K562 (cell line): Measurements from ENCODE around the gene TMEM273. TPM values are rescaled to one million over a fixed set of nuclear protein-coding genes. Genes with fewer than 3 reads are reported as not detected.

Source experiments
- ATAC-seq: fragments of 200-7000 bp; cut with Tn5 transposase; 3 replicates; pipeline ENCODE4 v1.9.1; 2020; ENCODE audit warnings: moderate library complexity
- BruUV-seq: library from RNA; stranded (reverse); fragments of 400-500 nt; replicated peaks from 2 replicates; lab custom pipeline; 2021; lab: Mats Ljungman, UMichigan
- CTCF ChIA-PET: fragments of 300-600 bp; formaldehyde crosslinking; extraction: SDS; loops from one replicate; lab custom pipeline; 2021; ENCODE audit warnings: low intra/inter-chr PET ratio; lab: Yijun Ruan, JAX
- POLR2A ChIA-PET: fragments of 300-600, 350-650 bp; sonication (Branson Sonifier 250); formaldehyde crosslinking; extraction: SDS; loops from one replicate; lab custom pipeline; 2021; ENCODE audit warnings: antibody characterized with exemption, inconsistent platforms; lab: Yijun Ruan, JAX
- DNase-seq, 4 experiments: peaks; one replicate each; pipeline versions ENCODE4 v3.0.0 to v3.0.0-alpha.2; 2011 to 2018; ENCODE audit warnings: low spot score in 3 of 4, mixed read lengths in 3 of 4; ENCODE audit errors: extremely low read depth in 1 of 4
- FAIRE-seq: peaks from 2 replicates; lab custom pipeline; 2011; peaks lifted over from hg19 to GRCh38; lab: Jason Lieb, UNC
- H2AFZ ChIP-seq: 2 replicates; pipeline ENCODE4 v1.6.0; 2011; ENCODE audit warnings: low read depth, low read length, control low read depth, inconsistent platforms
- H3K27ac ChIP-seq: fragments of 200-600 bp; 3 replicates; pipeline ENCODE4 v1.8.0; 2011; ENCODE audit warnings: low read depth, mild to moderate bottlenecking, control low read depth, inconsistent platforms, low read length, moderate library complexity, mixed read lengths; ENCODE audit errors: extremely low read depth
- H3K27me3 ChIP-seq, 2 experiments: fragments of 300-600 bp in 1 of 2; 2 replicates in 1 of 2; 3 replicates in 1 of 2; pipeline versions ENCODE4 v1.6.0 to v1.8.0; 2011; ENCODE audit warnings: inconsistent platforms in 2 of 2, low read length in 2 of 2, mild to moderate bottlenecking in 1 of 2, mixed read lengths in 1 of 2, moderate library complexity in 1 of 2; ENCODE audit not compliant: control insufficient read depth in 2 of 2, insufficient read depth in 2 of 2
- H3K36me3 ChIP-seq: fragments of 300-600 bp; 3 replicates; pipeline ENCODE4 v1.8.0; 2011; ENCODE audit warnings: mild to moderate bottlenecking, low read length, inconsistent platforms; ENCODE audit not compliant: control insufficient read depth, insufficient read depth
- H3K4me1 ChIP-seq, 2 experiments: fragments of 200-600 bp in 1 of 2; replicated peaks in 1 of 2; 2 replicates in 1 of 2; 3 replicates in 1 of 2; pipeline versions ENCODE4 v1.5.1 to v1.8.0; 2011; ENCODE audit warnings: inconsistent platforms in 2 of 2, low read length in 2 of 2, mild to moderate bottlenecking in 1 of 2, mixed read lengths in 1 of 2, moderate library complexity in 1 of 2; ENCODE audit not compliant: control insufficient read depth in 2 of 2, insufficient read depth in 2 of 2
- H3K4me2 ChIP-seq: 2 replicates; pipeline ENCODE4 v1.6.1; 2011; ENCODE audit warnings: low read length, control low read depth, inconsistent platforms, mixed read lengths; ENCODE audit not compliant: insufficient read depth
- H3K4me3 ChIP-seq: fragments of 200-600 bp; sonication (generic), shearing (Covaris generic); 2 replicates; pipeline ENCODE4 v1.5.1; 2016; ENCODE audit warnings: control low read depth, inconsistent platforms
- H3K79me2 ChIP-seq: fragments of 200-600 bp; 3 replicates; pipeline ENCODE4 v1.8.0; 2011; ENCODE audit warnings: low read length, inconsistent platforms; ENCODE audit not compliant: control insufficient read depth, insufficient read depth
- H3K9ac ChIP-seq, 2 experiments: 2 replicates each; pipeline versions ENCODE4 v1.6.0 to v1.6.1; 2011; ENCODE audit warnings: low read depth in 2 of 2, low read length in 2 of 2, control low read depth in 1 of 2, inconsistent platforms in 1 of 2, mild to moderate bottlenecking in 1 of 2, mixed read lengths in 1 of 2; ENCODE audit not compliant: insufficient read depth in 1 of 2
- H3K9me1 ChIP-seq: one replicate; pipeline ENCODE4 v1.6.0; 2011; ENCODE audit warnings: inconsistent platforms, mild to moderate bottlenecking, low read length, moderate library complexity; ENCODE audit not compliant: control insufficient read depth, insufficient read depth
- H3K9me3 ChIP-seq: replicated peaks from 2 replicates; pipeline ENCODE4 v1.5.1; 2011; ENCODE audit warnings: low read depth, low read length, inconsistent platforms; ENCODE audit not compliant: control insufficient read depth, insufficient read depth
- H4K20me1 ChIP-seq: replicated peaks from 2 replicates; pipeline ENCODE4 v1.6.1; 2011; ENCODE audit warnings: low read length, inconsistent platforms, mixed read lengths; ENCODE audit not compliant: control insufficient read depth, insufficient read depth
- ELF4 ChIP-seq: fragments of 450-650 bp; formaldehyde crosslinking; IDR thresholded peaks from 2 replicates; pipeline ENCODE4 v1.4.0; 2022; ENCODE audit warnings: missing genetic modification characterization
- PTRF ChIP-seq: fragments of 450-650 bp; IDR thresholded peaks from 2 replicates; pipeline ENCODE4 v1.6.1; 2016; ENCODE audit warnings: mild to moderate bottlenecking, missing genetic modification characterization, missing compliant biosample characterization
- PYGO2 ChIP-seq: fragments of 450-650 bp; IDR thresholded peaks from 2 replicates; pipeline ENCODE4 v1.6.1; 2016; ENCODE audit warnings: mild to moderate bottlenecking, missing genetic modification characterization, moderate library complexity, missing compliant biosample characterization
- SOX6 ChIP-seq: fragments of 450-650 bp; IDR thresholded peaks from 2 replicates; pipeline ENCODE4 v1.6.1; 2014; ENCODE audit warnings: mild to moderate bottlenecking
- SUPT5H ChIP-seq: fragments of 450-650 bp; IDR thresholded peaks from 2 replicates; pipeline ENCODE4 v1.6.1; 2016
- ZNF589 ChIP-seq: fragments of 200-800 bp; sonication (Bioruptor generic); IDR thresholded peaks from 2 replicates; pipeline ENCODE4 v1.6.1; 2016; ENCODE audit warnings: low read depth, missing genetic modification characterization, missing compliant biosample characterization
- ZNF75A ChIP-seq: fragments of 450-650 bp; formaldehyde crosslinking; IDR thresholded peaks from 2 replicates; pipeline ENCODE4 v1.4.0; 2020; ENCODE audit warnings: mild to moderate bottlenecking
- WGBS: fragments of 100-300 bp; shearing (Covaris generic); methylation state at CpG from one replicate; pipeline ENCODE4 v1.1.6; 2016; ENCODE audit warnings: low coverage, mixed read lengths; ENCODE audit not compliant: insufficient coverage; ENCODE audit errors: missing lambda C conversion rate; 5-methylcytosine and 5-hydroxymethylcytosine counted together
- in situ Hi-C: fragments of 300-500 bp; cut with MboI; formaldehyde crosslinking; loops from 4 replicates; pipeline ENCODE4 v1.15.0; 2018; ENCODE audit warnings: inconsistent platforms, mixed read lengths
- intact Hi-C: fragments of 100-400 bp; cut with micrococcal nuclease; formaldehyde crosslinking; loops from 2 replicates; pipeline ENCODE4 v1.14.2; 2022
- polyA plus RNA-seq, 8 experiments: library from polyadenylated mRNA; depleted of rRNA in 4 of 8; stranded (reverse) in 5 of 8; unstranded in 3 of 8; fragments of >200 nt; fragmentation: Nextera tagmentation in 2 of 8; fragmentation: Illumina TruSeq in 1 of 8; extraction: Ambion mirVana in 2 of 8; extraction: Trizol in 1 of 8; gene quantifications; 2 replicates each; pipeline versions ENCODE4 v1.2.1 to v1.2.3, GENCODE V29; 2011 to 2014; ENCODE audit warnings: inconsistent platforms in 1 of 8, missing spikeins in 1 of 8
- total RNA-seq, 7 experiments: library from RNA; depleted of rRNA in 6 of 7; stranded (reverse); fragments of >200 nt in 6 of 7; fragmentation: Illumina TruSeq in 2 of 7; extraction: Trizol in 2 of 7; gene quantifications; 2 replicates each; pipeline versions ENCODE4 v1.2.1 to v1.2.3, GENCODE V29; 2011 to 2021; ENCODE audit warnings: low replicate concordance in 1 of 7
- TF ChIP-seq, protein P1 (sequence below): sonication (generic); formaldehyde crosslinking; IDR thresholded peaks from 2 replicates; pipeline ENCODE4 v1.8.0; 2022; ENCODE audit warnings: mild to moderate bottlenecking, missing genetic modification reagents

TMEM273 gene
- total and polyA plus RNA-seq, 9 of the 15 experiments (the other 6 are each of a cell fraction or from before 2014, with no cell fraction given), result 39.2 to 131 (median 95.6) TPM

DNA sequence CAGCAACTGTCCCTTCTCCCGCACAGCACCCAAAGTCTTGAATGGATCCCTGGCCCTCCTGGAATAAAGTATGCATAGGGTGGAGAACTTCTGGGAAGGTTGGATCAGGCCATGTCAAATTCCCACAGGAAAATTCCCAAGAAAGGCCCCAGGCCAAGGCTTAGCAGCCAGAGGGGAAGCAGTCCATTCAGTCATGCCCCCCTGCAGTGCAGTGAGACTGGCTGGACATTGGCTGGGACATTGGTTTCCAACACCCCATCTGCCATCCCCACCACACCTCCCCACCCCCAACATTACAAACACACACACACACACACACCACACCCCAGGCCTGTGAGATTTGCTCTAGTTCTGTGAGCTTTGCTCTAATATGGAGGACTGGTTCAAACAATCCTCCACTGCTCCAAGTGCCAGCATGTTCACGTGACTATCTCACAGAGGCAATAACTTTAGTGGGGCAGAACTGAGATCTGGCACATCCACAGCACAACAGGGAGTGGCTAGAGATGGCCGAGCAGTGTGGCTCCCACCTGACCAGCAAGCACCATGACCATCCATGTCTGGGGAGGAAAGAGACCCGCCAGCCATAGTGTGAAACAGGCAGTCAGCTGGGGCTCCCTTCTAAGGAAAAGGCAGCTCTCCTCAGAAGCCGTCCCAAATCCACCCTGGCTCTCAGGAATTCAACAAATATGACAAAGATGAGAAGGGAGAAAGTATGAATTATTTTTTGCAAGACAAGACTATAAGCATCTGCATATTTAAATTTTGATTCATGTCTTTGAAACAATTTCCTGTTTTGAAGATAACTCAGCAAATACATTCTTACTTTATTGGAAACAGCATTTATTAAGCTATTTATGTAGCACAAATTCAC lies 47.6 kb downstream of the TMEM273 start:
- Histone ChIP-seq H3K27ac (no peak overlapping the region), H3K9ac (no peak overlapping the region), H3K4me3 (no peak overlapping the region), H3K9me1 (no peaks in the 10 kb centered on the region), H2AFZ (peak overlapping the region; percentile 57), H3K79me2 (no peaks in the 10 kb centered on the region), H3K4me1 (peaks cover 0 to 3% of the 10 kb centered on the region in 2 experiments; a peak in 2 of 5 replicates), H3K27me3 (no peaks in the 10 kb centered on the region), H3K4me2 (no peak overlapping the region), H4K20me1 (no peaks in the 10 kb centered on the region), H3K9me3 (peaks cover 5% of the 10 kb centered on the region; the same call in 1 of the 2 replicates), H3K36me3 (no peaks in the 10 kb centered on the region)
- intact Hi-C loops (no loop called here), in situ Hi-C loops (no loop called here)
- FAIRE-seq (no peak), ATAC-seq (no peak; the same call in 2 of the 3 replicates), DNase-seq (no peak)
- BruUV-seq, result no TSS peak
- WGBS, result 50% methylated on average over 5 of the region's 5 CpGs
- TF ChIP-seq ZNF589 (CRISPR knock-in tag) (no peak), ELF4 (no peak), SOX6 (no peak), PYGO2 (tag) (no peak), PTRF (tag) (no peak), ZNF75A (no peak), SUPT5H (no peak)
- TF ChIP-seq, protein P1, sequence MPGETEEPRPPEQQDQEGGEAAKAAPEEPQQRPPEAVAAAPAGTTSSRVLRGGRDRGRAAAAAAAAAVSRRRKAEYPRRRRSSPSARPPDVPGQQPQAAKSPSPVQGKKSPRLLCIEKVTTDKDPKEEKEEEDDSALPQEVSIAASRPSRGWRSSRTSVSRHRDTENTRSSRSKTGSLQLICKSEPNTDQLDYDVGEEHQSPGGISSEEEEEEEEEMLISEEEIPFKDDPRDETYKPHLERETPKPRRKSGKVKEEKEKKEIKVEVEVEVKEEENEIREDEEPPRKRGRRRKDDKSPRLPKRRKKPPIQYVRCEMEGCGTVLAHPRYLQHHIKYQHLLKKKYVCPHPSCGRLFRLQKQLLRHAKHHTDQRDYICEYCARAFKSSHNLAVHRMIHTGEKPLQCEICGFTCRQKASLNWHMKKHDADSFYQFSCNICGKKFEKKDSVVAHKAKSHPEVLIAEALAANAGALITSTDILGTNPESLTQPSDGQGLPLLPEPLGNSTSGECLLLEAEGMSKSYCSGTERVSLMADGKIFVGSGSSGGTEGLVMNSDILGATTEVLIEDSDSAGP (CRISPR knock-in tag), result no peak
- ChIA-PET CTCF (no interaction called here), POLR2A (interaction anchor here (0.6 to 2.0 kb wide), 2 partner anchors 11 to 45 kb away, joined by 3 to 8 read pairs; no protein-coding TSS in a partner anchor)
